ENCODE measurements around the gene ZBTB40.

The ZBTB40 gene

DNA sequence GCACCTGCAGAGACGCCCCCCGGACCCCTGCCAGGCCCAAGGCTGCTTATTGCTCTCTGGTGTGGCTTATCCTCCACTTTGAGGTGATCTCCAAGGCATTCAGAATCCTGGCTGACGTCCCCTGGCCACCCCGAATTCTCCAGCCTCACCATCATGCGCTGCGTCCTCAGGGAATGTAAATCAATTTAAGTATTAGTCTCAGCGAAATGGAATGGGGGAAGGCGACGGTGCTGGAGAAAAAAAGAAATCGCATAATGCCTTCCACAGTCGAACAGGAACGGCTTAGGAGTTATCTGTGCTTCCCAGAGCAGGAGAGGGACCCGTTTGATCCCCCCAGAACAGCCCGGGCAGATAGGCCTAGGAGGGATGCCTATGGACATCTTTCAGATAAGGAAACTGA is 114.5 kb downstream of the ZBTB40 start:
- no peak for DNase-seq

DNA sequence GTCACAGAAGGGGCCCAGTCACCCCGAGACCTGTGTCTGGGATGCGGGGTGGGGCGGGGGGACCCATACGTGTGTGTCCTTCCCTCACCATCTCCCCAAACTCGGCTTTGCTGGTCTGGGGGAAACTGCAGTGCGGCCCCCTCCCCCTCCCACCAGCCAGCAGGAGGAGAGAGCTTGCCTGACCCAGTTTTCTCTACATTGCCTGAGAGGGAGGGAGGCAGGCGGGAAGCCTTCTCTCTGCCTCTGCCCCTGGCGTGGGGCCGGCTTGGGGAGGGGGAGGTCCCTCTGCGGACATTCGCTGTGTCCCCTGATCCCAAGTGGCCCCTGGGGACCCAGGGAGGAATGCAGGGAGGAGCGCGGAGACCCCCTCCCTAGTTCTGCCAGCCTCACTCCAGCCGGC is 115.5 kb downstream of the ZBTB40 start:
- DNase-seq, result no peak

DNA sequence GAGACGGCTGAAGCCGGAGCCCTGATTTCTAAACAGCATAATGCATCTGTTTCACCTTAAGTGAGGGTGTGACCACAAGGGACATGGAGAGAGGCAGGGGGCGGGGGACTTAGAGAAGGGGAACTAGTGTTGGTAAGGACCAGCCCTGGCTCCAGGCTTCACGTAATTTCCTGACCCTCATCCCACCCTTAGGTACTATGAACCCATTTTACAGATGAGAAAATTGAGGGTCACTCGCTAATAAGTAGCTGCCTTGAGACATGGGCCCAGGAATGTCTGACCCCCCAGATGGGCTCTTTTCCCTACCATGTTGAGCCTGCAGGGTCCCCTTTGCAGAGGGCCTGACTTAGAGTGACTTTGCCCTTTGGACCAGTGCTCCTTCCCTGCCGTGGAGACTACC is 116.3 kb downstream of the ZBTB40 start:
- no peak for DNase-seq

DNA sequence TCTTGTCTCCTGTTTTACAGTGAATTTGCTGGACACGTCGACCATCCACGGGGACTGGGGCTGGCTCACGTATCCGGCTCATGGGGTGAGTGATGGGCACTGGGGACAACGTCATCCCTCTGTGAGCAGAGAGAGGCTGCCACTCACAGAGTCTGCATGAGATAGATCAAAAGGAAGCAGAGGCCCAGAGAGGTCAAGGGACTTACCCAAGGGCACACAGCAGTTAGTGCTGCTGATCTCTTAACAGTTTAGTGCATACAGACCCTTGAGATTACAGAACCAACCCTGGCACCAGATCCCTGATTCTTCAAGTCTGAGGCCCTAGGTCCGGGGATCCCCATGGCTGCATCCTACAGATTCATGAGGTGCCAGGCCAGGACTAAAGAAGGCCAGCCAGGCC is 117.6 kb downstream of the ZBTB40 start:
- DNase-seq, result no peak

DNA sequence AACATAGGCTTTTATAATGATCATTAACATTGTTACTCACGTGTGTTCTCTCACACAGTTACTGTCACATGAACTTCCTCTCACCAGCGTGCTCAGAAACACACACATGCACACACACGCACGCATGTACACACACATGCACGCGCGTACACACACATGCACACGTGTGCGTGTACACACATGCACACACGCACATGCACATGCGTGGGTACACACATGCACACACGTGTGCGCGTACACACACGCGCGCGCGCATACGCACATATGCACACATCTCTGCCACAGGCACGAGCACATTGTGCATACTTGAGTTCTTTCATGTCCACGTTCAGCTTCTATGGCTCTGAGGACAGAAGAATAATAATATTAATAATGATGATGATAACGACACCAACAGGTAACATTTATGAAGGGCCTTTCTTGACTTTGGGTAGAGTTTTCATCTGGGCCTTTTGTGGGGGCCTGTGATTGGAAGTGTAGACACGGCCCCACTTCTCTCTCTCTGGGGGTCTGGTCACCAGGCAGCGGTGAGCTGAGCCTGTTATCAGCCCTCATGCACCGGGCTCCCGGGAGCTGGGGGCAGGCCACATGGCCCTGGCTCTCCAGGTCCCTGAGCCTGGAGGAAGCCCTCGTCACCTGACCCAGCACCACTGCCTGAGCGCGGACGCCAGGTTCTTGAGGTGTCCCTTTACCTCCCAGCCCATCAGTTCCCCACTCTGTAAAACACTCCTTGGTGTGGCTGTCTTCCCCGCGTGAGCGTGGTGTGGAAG is 118.7 kb downstream of the ZBTB40 start:
- DNase-seq, result no peak

DNA sequence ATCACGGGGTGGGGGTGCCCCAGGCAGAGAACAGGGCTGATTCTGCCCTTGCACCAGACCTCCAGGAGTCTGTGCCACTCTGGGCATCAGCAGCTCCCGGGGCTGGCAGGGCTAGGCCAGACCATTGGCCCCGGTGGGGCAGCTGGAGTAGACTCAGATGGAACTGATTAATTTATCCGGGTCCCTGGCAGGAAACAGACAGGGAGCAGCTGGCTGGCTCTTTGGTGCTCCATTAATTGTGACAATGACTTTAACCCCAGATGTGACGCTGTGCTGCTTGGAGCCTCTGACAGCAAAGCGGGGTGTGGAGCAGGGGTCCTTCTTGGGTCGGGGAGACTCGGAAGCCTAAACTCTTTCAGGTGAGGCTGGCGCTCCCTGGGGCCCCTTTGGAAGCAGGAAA is 121.2 kb downstream of the ZBTB40 start:
- no peak for DNase-seq

DNA sequence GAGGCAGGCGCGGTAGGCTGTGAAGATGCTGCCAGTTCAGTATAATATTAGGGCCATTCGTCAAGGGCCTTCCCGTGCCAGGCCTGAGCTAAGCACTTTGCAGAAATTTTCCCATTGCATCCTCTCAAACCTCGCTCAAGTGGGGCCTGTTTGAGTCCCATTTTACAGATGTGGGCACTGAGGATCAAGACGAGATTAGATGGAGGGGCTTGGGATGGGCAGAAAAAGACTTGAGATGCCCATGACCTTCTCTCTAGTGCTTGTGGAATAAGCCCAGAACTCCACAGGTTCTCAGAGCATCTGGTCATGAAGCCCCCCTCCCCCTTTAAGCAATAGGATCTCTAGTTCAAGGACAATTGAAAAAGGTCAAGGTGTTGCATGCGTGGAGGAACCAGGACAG is 121.6 kb downstream of the ZBTB40 start:
- no peak for DNase-seq

DNA sequence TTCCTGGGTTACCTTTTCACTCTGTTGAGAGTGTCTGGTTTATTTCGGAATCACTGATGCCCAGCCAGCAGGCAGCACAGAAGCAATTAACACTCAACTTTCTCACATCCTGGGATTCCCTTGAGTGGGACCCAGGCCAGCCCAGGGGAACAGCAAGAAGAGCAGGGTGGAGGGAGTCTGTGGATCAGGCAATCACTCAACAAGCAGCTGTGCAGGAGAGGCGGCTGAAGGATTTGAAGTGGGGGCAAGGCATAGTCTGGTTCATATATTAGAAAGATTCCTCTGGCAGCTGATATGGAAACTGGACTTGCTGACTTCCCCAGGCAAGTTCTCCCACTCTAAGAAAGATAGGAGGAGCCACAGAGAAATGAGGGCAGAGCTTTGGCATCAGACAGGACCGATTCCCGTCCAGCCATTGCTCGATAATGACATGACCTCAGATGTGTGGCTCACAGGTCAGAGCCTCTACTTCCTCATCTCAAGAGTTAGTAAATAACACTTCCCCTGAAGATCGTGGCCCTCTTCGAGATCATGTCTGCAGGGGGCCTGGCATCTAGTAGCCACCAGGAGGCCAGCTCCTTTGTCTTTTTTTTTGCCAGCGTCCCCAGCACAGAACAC is 124.0 kb downstream of the ZBTB40 start:
- no peak for DNase-seq

DNA sequence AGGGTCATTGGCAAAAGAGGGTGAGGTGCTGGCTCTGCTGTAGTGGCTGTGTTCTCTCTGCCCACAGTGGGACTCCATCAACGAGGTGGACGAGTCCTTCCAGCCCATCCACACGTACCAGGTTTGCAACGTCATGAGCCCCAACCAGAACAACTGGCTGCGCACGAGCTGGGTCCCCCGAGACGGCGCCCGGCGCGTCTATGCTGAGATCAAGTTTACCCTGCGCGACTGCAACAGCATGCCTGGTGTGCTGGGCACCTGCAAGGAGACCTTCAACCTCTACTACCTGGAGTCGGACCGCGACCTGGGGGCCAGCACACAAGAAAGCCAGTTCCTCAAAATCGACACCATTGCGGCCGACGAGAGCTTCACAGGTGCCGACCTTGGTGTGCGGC is 124.5 kb downstream of the ZBTB40 start:
- DNase-seq, result no peak

DNA sequence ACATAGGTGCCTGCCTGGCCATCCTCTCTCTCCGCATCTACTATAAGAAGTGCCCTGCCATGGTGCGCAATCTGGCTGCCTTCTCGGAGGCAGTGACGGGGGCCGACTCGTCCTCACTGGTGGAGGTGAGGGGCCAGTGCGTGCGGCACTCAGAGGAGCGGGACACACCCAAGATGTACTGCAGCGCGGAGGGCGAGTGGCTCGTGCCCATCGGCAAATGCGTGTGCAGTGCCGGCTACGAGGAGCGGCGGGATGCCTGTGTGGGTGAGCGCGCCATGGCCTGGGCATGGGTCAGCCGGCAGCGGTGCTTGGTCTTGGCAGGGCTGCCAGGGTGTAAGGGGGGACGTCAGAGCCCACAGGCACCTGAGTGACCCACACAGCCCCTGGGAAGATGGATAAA is 125.0 kb downstream of the ZBTB40 start:
- no peak for DNase-seq

DNA sequence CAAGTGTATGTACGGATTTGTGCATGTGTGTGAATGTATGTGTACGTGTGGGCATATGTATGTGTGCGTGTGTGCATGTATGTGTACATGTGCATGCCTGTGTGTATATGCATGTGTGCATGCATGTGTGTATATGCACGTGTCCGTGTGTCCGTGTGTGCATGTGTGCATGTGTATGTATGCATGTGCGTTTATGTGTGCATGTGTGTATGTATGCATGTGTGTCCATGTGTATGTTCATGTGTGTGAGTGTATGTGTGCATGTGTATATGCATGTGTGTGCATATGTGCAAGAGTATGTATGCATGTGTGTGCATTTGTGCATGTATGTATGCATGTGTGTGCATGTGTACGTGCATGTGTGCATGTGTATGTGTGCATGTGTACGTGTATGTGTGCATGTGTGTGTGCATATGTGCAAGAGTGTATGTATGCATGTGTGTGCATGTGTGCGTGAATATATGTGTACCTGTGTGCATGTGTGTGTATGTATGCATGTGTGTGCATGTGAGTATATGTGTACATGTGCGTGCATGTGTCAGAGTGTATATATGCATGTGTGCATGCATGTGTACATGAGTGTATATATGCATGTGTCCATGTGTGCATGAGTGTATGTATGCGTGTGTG is 127.2 kb downstream of the ZBTB40 start:
- no peak for DNase-seq

DNA sequence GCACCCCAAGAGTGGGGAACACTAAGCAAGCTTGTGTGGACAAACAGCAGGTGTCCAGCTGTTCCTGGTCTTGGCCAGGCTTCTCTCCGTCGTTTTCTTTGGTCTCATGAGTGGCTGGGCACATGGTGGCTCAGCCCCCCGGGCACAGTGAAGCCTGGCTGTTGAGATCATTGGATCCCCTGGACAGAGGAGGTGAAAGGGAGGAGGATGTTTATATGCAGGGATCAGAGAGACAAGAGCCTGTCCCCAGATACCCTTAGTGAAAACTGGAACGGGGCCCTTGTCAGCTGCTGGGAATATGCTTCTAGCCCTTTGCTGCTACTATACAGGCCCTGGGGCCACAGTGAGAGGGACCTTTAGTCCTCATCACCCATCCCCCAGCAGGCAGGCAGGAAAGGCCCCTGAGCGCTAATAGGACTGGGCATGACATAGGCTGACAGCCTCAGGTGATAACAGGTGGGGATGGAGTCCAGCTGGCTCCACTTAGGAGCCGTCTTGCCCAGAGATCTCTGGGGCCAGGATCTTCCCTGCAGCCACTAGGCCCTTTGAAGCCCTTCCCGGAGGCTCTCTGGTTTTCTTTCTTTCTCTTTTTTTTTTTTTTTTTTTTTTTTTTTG is 128.0 kb downstream of the ZBTB40 start:
- DNase-seq, result no peak

All from CD4-positive, alpha-beta T cell treated with Interleukin-10 for 1 hour (primary cell).